ENCODE data around the gene PRM1. TPM values are rescaled to one million over a fixed set of nuclear protein-coding genes. Genes with fewer than 3 reads are reported as not detected.

The PRM1 gene
- total and polyA plus RNA-seq, 2 of the 13 experiments (the other 11 are each of a cell fraction or from before 2014, with no cell fraction given): not detected

DNA sequence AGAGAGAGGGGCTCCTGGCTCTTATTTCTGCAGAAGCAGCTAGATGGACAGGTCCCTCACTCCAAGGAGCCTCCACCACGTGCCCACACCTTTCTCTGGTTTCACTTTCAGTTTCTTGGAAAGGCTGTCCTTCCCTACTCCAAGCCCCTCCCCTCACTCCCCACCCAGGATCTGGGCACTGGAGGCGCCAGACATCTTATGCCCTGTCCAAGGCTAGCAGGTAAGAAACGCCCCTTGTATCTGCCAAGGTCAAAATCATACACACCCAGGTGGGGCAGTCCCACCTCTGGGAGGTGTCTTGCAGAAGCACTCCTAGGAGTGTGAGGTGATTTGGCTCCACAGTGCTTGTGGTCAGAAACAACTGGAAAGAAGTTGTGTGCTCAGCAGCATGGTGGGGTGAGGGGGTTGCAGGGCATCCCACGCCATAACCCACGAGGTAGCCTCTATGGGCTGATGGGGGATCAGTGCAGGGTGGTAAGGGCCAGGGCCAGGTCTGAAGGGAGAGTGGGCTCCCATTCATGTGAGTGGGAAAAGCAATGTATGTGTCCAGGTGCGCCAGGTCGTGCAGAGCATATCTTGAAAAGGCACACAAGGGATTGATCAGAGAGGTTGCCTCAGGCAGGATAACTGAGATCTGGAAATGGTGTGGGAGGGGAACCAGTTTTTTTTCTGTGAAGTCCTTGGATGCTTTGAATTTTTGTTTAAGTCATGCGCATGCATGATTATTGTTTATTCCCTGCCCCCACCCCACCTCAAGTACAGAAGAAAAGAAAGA is 31.8 kb upstream of the PRM1 start (continued):
- TF ChIP-seq PRMT3 (CRISPR knock-in tag; IDR thresholded peaks at IDR 0.05; ENCODE audit: borderline replicate concordance, low read depth): no peak
- TF ChIP-seq POGZ (CRISPR knock-in tag; IDR thresholded peaks at IDR 0.05): no peak
- TF ChIP-seq PHF5A (CRISPR knock-in tag; IDR thresholded peaks at IDR 0.05; ENCODE audit: low read depth, unreplicated experiment): no peak
- no peak for TF ChIP-seq PRPF4 (IDR thresholded peaks at IDR 0.05; ENCODE audit: low read depth, low read length, poor library complexity, severe bottlenecking)
- TF ChIP-seq TBL1XR1 (IDR thresholded peaks at IDR 0.05; ENCODE audit: borderline replicate concordance, low read length, partially characterized antibody): no peak
- TF ChIP-seq, protein P1, sequence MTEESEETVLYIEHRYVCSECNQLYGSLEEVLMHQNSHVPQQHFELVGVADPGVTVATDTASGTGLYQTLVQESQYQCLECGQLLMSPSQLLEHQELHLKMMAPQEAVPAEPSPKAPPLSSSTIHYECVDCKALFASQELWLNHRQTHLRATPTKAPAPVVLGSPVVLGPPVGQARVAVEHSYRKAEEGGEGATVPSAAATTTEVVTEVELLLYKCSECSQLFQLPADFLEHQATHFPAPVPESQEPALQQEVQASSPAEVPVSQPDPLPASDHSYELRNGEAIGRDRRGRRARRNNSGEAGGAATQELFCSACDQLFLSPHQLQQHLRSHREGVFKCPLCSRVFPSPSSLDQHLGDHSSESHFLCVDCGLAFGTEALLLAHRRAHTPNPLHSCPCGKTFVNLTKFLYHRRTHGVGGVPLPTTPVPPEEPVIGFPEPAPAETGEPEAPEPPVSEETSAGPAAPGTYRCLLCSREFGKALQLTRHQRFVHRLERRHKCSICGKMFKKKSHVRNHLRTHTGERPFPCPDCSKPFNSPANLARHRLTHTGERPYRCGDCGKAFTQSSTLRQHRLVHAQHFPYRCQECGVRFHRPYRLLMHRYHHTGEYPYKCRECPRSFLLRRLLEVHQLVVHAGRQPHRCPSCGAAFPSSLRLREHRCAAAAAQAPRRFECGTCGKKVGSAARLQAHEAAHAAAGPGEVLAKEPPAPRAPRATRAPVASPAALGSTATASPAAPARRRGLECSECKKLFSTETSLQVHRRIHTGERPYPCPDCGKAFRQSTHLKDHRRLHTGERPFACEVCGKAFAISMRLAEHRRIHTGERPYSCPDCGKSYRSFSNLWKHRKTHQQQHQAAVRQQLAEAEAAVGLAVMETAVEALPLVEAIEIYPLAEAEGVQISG (CRISPR knock-in tag; IDR thresholded peaks at IDR 0.05): peak; percentile 54
- TF ChIP-seq PCBP1 (IDR thresholded peaks at IDR 0.05; ENCODE audit: borderline replicate concordance, low read depth, low read length): no peak
- TF ChIP-seq, protein P2, sequence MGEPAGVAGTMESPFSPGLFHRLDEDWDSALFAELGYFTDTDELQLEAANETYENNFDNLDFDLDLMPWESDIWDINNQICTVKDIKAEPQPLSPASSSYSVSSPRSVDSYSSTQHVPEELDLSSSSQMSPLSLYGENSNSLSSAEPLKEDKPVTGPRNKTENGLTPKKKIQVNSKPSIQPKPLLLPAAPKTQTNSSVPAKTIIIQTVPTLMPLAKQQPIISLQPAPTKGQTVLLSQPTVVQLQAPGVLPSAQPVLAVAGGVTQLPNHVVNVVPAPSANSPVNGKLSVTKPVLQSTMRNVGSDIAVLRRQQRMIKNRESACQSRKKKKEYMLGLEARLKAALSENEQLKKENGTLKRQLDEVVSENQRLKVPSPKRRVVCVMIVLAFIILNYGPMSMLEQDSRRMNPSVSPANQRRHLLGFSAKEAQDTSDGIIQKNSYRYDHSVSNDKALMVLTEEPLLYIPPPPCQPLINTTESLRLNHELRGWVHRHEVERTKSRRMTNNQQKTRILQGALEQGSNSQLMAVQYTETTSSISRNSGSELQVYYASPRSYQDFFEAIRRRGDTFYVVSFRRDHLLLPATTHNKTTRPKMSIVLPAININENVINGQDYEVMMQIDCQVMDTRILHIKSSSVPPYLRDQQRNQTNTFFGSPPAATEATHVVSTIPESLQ (CRISPR knock-in tag; conservative IDR thresholded peaks at IDR 0.05): no peak
- TF ChIP-seq GLI4 (CRISPR knock-in tag; IDR thresholded peaks at IDR 0.05; ENCODE audit: borderline replicate concordance): peak; percentile 78; the same call in 1 of the 2 replicates
- TF ChIP-seq STAG1 (CRISPR knock-in tag; IDR thresholded peaks at IDR 0.05): no peak
- TF ChIP-seq NONO (IDR thresholded peaks at IDR 0.05): no peak
- peak; percentile 42; the same call in 1 of the 2 replicates for TF ChIP-seq NONO (CRISPR knock-in tag; conservative IDR thresholded peaks at IDR 0.05)
- 0 out of 2 replicates have a peak, but pooled peaks have one; percentile 26 for TF ChIP-seq PITX1 (CRISPR knock-in tag; IDR thresholded peaks at IDR 0.05)
- TF ChIP-seq ZNF549 (CRISPR knock-in tag; IDR thresholded peaks at IDR 0.05): no peak
- peak; percentile 75; the same call in 1 of the 3 replicates for TF ChIP-seq MXI1 (IDR thresholded peaks at IDR 0.05; ENCODE audit: borderline replicate concordance, low read depth, low read length)
- TF ChIP-seq FOXC1 (CRISPR knock-in tag; IDR thresholded peaks at IDR 0.05; ENCODE audit: borderline replicate concordance): 0 out of 2 replicates have a peak, but pooled peaks have one; percentile 19
- no peak for TF ChIP-seq ZNF777 (CRISPR knock-in tag; IDR thresholded peaks at IDR 0.05)
- TF ChIP-seq, protein P3, sequence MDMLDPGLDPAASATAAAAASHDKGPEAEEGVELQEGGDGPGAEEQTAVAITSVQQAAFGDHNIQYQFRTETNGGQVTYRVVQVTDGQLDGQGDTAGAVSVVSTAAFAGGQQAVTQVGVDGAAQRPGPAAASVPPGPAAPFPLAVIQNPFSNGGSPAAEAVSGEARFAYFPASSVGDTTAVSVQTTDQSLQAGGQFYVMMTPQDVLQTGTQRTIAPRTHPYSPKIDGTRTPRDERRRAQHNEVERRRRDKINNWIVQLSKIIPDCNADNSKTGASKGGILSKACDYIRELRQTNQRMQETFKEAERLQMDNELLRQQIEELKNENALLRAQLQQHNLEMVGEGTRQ (IDR thresholded peaks at IDR 0.05; ENCODE audit: low read depth, low read length): no peak
- TF ChIP-seq, protein P3 (CRISPR knock-in tag; IDR thresholded peaks at IDR 0.05; ENCODE audit: borderline replicate concordance): peak; percentile 61; the same call in 1 of the 2 replicates
